Caco-2 (cell line): ENCODE data around the gene SDF2. TPM values are rescaled to one million over a fixed set of nuclear protein-coding genes. Genes with fewer than 3 reads are reported as not detected.

Experiments
- BruUV-seq: library from RNA; stranded (reverse); fragments of 400-500 nt; replicated peaks from 2 replicates; lab custom pipeline; 2021; lab: Mats Ljungman, UMichigan
- CTCF ChIA-PET: fragments of 300-600 bp; sonication (Branson Sonifier 250); formaldehyde crosslinking; loops from one replicate; lab custom pipeline; 2022; ENCODE audit warnings: antibody characterized with exemption; lab: Charles Lee
- POLR2A ChIA-PET: fragments of 300-600 bp; sonication (Branson Sonifier 250); formaldehyde crosslinking; loops from one replicate; lab custom pipeline; 2022; ENCODE audit warnings: antibody characterized with exemption; lab: Charles Lee
- DNase-seq, 2 experiments: peaks; one replicate each; pipeline versions ENCODE4 v3.0.0 to v3.0.0-alpha.2; 2020 to 2022
- H3K27me3 ChIP-seq: replicated peaks from 2 replicates; pipeline ENCODE4 v1.6.0; 2011; ENCODE audit warnings: low read length; ENCODE audit not compliant: control insufficient read depth, insufficient read depth
- H3K36me3 ChIP-seq: 2 replicates; pipeline ENCODE4 v1.5.1; 2011; ENCODE audit warnings: low read length; ENCODE audit not compliant: control insufficient read depth, insufficient read depth
- H3K4me1 ChIP-seq: fragments of 250-450 bp; sonication (Bioruptor Pico); 2 replicates; pipeline ENCODE4 v1.5.1; 2020; ENCODE audit warnings: mild to moderate bottlenecking
- H3K4me3 ChIP-seq: 2 replicates; pipeline ENCODE4 v1.5.1; 2011; ENCODE audit warnings: low read depth, mild to moderate bottlenecking, control low read depth, low read length
- H3K9me3 ChIP-seq: fragments of 250-450 bp; sonication (Bioruptor Pico); 2 replicates; pipeline ENCODE4 v1.5.1; 2020; ENCODE audit warnings: mild to moderate bottlenecking, moderate library complexity
- H3K27ac Mint-ChIP-seq: one replicate; pipeline ENCODE4 v1.8.0; 2022; ENCODE audit warnings: mixed read lengths; ENCODE audit not compliant: unreplicated experiment
- H3K27me3 Mint-ChIP-seq: one replicate; pipeline ENCODE4 v1.8.0; 2022; ENCODE audit warnings: mixed read lengths; ENCODE audit not compliant: insufficient read depth, unreplicated experiment
- H3K36me3 Mint-ChIP-seq: one replicate; pipeline ENCODE4 v1.8.0; 2022; ENCODE audit warnings: mild to moderate bottlenecking, mixed read lengths; ENCODE audit not compliant: insufficient read depth, unreplicated experiment
- H3K4me1 Mint-ChIP-seq: one replicate; pipeline ENCODE4 v1.8.0; 2022; ENCODE audit warnings: low read depth, mixed read lengths; ENCODE audit not compliant: unreplicated experiment
- H3K4me3 Mint-ChIP-seq: one replicate; pipeline ENCODE4 v1.8.0; 2022; ENCODE audit warnings: mild to moderate bottlenecking, moderate library complexity, mixed read lengths; ENCODE audit not compliant: unreplicated experiment
- H3K9me3 Mint-ChIP-seq: one replicate; pipeline ENCODE4 v1.8.0; 2022; ENCODE audit warnings: mixed read lengths; ENCODE audit not compliant: unreplicated experiment
- intact Hi-C: fragments of 100-400 bp; cut with micrococcal nuclease; formaldehyde crosslinking; loops from one replicate; pipeline ENCODE4 v1.10.0; 2022; ENCODE audit not compliant: unreplicated experiment
- total RNA-seq: library from RNA; stranded (reverse); gene quantifications from 2 replicates; pipeline ENCODE4 v1.2.3, GENCODE V29; 2022
- TF ChIP-seq, protein P1 (sequence below), 2 experiments: fragments of 200-600 bp in 1 of 2; IDR thresholded peaks; 1 replicate in 1 of 2; 2 replicates in 1 of 2; pipeline versions ENCODE4 v1.5.1 to v1.8.0; 2011 to 2022; ENCODE audit warnings: antibody characterized with exemption in 1 of 2, control low read depth in 1 of 2, inconsistent platforms in 1 of 2, low read depth in 1 of 2, low read length in 1 of 2, mild to moderate bottlenecking in 1 of 2, moderate library complexity in 1 of 2; ENCODE audit not compliant: insufficient read depth in 1 of 2, severe bottlenecking in 1 of 2, unreplicated experiment in 1 of 2

The SDF2 gene
- total RNA-seq, 1 experiment from 2014 or later = 63.5 TPM

GRCh38 chr17:28675980-28676379, 14.3 kb upstream of the SDF2 start:
- DNase-seq = peak; percentile 50 to 59
- H3K36me3 Mint-ChIP-seq = peaks cover 98% of the 10 kb centered on the region
- ChIA-PET POLR2A (interaction anchor here (1.0 to 1.1 kb wide), 2 partner anchors 31 to 35 kb away, joined by 3 read pairs; partner anchors contain the start of gene BLTP2), CTCF (interaction anchor here (0.7 to 2.1 kb wide), 3 partner anchors 29 to 57 kb away, joined by 3 to 11 read pairs (median 8); partner anchors contain the start of gene BLTP2)
- TF ChIP-seq, protein P1, sequence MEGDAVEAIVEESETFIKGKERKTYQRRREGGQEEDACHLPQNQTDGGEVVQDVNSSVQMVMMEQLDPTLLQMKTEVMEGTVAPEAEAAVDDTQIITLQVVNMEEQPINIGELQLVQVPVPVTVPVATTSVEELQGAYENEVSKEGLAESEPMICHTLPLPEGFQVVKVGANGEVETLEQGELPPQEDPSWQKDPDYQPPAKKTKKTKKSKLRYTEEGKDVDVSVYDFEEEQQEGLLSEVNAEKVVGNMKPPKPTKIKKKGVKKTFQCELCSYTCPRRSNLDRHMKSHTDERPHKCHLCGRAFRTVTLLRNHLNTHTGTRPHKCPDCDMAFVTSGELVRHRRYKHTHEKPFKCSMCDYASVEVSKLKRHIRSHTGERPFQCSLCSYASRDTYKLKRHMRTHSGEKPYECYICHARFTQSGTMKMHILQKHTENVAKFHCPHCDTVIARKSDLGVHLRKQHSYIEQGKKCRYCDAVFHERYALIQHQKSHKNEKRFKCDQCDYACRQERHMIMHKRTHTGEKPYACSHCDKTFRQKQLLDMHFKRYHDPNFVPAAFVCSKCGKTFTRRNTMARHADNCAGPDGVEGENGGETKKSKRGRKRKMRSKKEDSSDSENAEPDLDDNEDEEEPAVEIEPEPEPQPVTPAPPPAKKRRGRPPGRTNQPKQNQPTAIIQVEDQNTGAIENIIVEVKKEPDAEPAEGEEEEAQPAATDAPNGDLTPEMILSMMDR (IDR thresholded peaks at IDR 0.05; ENCODE audit: insufficient read depth in 1 of 2, low read depth in 1 of 2, low read length in 1 of 2, severe bottlenecking in 1 of 2, unreplicated experiment in 1 of 2) = peak in 1 of 2 experiments; percentile 88
- intact Hi-C loops = loop anchor here (1.0 kb wide), 2 partner anchors 22 to 31 kb away; partner anchors contain the start of gene BLTP2
- Histone ChIP-seq H3K27me3 (no peaks in the 10 kb centered on the region), H3K4me3 (no peak overlapping the region), H3K9me3 (no peaks in the 10 kb centered on the region), H3K36me3 (peaks cover 18% of the 10 kb centered on the region), H3K4me1 (no peaks in the 10 kb centered on the region)
- BruUV-seq = no TSS peak
- no peak overlapping the region for H3K4me3 Mint-ChIP-seq
- H3K4me1 Mint-ChIP-seq = no peaks in the 10 kb centered on the region
- no peak overlapping the region for H3K27ac Mint-ChIP-seq
- no peaks in the 10 kb centered on the region for H3K27me3 Mint-ChIP-seq
- H3K9me3 Mint-ChIP-seq = no peaks in the 10 kb centered on the region

- DNase-seq = no peak
- Mint-ChIP-seq H3K9me3 (no peaks in the 10 kb centered on the region), H3K4me3 (no peak overlapping the region), H3K27ac (no peak overlapping the region), H3K27me3 (no peaks in the 10 kb centered on the region), H3K4me1 (no peaks in the 10 kb centered on the region), H3K36me3 (peaks cover 98% of the 10 kb centered on the region)
- intact Hi-C loops = no loop called here
- ChIA-PET CTCF (interaction anchor here (0.7 to 2.1 kb wide), 3 partner anchors 28 to 57 kb away, joined by 3 to 11 read pairs (median 8); partner anchors contain the start of gene BLTP2), POLR2A (interaction anchor here (0.9 to 1.1 kb wide), 2 partner anchors 13 to 30 kb away, joined by 3 to 5 read pairs; partner anchors contain the start of genes BLTP2, SDF2 and SUPT6H)
- TF ChIP-seq, protein P1 (IDR thresholded peaks at IDR 0.05; ENCODE audit: insufficient read depth in 1 of 2, low read depth in 1 of 2, low read length in 1 of 2, severe bottlenecking in 1 of 2, unreplicated experiment in 1 of 2) = no peak
- Histone ChIP-seq H3K9me3 (no peaks in the 10 kb centered on the region), H3K27me3 (no peaks in the 10 kb centered on the region), H3K36me3 (peaks cover 18% of the 10 kb centered on the region), H3K4me3 (no peak overlapping the region), H3K4me1 (no peaks in the 10 kb centered on the region)
- no TSS peak for BruUV-seq
Observed at GRCh38 chr17:28675490-28675889, 13.8 kb upstream of the SDF2 start.

DNA sequence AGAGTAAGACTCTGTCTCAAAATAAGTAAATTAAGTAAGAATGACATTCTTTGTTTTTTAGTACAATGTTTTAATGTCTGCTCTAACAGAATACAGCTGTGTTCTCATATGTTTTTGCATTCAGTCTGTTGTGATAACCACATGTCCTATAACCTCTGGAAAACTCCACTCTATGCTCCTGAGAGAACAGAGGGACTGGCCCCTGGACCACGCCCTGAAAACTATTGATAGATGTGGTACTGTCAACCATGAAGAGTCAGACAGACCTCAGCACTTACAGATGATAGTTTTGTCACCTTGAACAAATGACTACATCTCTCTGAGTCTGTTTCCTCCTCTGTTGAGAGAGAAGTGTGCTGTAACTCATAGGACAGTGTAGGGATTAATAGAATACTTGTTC, 8.2 kb upstream of the SDF2 start:
- Mint-ChIP-seq H3K4me1 (peaks cover 4% of the 10 kb centered on the region), H3K27ac (no peak overlapping the region), H3K4me3 (no peak overlapping the region), H3K9me3 (no peaks in the 10 kb centered on the region), H3K27me3 (no peaks in the 10 kb centered on the region), H3K36me3 (peaks cover 60% of the 10 kb centered on the region)
- CTCF ChIA-PET = no interaction called here
- DNase-seq = no peak
- POLR2A ChIA-PET = no interaction called here
- intact Hi-C loops = no loop called here
- no peak overlapping the region for H3K4me3 ChIP-seq
- BruUV-seq = no TSS peak
- H3K4me1 ChIP-seq = no peaks in the 10 kb centered on the region
- TF ChIP-seq, protein P1 (IDR thresholded peaks at IDR 0.05; ENCODE audit: insufficient read depth in 1 of 2, low read depth in 1 of 2, low read length in 1 of 2, severe bottlenecking in 1 of 2, unreplicated experiment in 1 of 2) = no peak
- H3K36me3 ChIP-seq = peaks cover 3% of the 10 kb centered on the region
- no peaks in the 10 kb centered on the region for H3K27me3 ChIP-seq
- H3K9me3 ChIP-seq = no peaks in the 10 kb centered on the region
